Measurements from ENCODE around the gene CERS1.
A peak's percentile ranks its signal among the peaks of the same experiment; 100 is the strongest.

The CERS1 gene

GRCh38 chr19:18898607-18899408 lies 2.9 kb upstream of the CERS1 start:
- DNase-seq (ENCODE audit: low spot score) = no peak

- DNase-seq (ENCODE audit: low spot score) = no peak
Observed at GRCh38 chr19:18898081-18898606, 2.2 kb upstream of the CERS1 start.

DNA sequence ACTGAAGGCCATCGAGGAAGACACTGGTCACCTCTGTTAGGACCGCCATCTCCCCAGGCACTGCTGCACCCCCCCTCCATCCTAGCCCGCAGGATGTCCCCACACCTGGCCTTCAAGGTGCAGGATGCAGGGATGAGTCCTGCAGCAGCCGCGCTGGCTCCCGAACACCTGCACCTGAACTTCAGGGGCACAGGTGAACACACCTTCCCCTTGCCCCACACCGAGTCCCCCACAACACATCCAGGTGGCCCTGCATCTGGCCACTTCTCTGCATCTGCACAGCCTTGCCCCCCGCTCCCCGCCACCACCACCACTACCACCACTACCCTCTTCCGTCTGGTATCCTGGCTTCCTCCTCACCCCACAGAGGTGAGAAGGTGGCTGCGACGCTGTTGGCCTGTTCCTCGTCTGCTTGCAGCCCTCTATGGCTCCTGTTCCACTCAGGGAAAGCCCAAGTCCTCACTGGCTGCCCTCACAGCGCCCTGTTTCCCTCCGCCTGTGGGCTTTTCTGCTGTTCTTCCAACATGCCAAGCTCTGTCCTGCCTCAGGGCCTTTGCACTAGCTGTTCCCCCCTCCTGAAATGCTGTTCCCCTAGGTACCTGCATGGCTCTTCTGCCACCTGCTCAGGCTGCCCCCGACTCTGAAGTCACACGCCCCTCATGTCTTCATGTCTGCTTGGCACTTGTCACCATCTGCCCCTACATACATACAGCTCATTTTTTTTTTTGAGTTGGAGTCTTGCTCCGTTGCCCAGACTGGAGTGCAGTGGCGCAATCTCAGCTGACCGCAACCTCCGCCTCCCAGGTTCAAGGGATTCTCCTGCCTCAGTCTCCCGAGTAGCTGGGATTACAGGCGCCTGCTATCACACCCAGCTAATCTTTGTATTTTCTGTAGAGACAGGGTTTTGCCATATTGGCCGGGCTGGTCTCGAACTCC lies 1.4 kb upstream of the CERS1 start:
- DNase-seq (ENCODE audit: low spot score) = no peak

DNA sequence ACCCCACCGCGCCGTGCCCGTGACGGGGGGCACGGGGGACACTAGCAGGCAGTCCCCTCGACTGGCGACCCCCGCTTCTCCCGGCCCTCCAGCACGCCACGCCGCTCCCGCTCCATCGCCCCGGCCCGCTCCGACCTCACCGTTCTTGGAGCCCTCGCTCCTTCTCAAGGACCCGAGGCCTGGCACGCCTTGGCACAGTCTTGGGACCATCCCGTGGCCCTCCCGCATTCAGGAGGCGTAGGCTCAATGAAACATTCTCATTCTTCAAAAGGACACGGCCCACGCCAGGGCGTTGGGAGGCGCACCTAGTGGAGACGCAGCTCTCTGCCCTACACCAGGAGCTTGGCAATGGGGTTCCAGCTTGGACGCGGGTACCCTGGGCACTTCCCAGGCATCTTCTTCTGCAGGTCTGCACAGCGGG lies 473 bp upstream of the CERS1 start:
- DNase-seq (ENCODE audit: low spot score) = no peak

- DNase-seq (ENCODE audit: low spot score) = peak; percentile 58
Observed at GRCh38 chr19:18895038-18895823, 727 bp downstream of the CERS1 start.

DNA sequence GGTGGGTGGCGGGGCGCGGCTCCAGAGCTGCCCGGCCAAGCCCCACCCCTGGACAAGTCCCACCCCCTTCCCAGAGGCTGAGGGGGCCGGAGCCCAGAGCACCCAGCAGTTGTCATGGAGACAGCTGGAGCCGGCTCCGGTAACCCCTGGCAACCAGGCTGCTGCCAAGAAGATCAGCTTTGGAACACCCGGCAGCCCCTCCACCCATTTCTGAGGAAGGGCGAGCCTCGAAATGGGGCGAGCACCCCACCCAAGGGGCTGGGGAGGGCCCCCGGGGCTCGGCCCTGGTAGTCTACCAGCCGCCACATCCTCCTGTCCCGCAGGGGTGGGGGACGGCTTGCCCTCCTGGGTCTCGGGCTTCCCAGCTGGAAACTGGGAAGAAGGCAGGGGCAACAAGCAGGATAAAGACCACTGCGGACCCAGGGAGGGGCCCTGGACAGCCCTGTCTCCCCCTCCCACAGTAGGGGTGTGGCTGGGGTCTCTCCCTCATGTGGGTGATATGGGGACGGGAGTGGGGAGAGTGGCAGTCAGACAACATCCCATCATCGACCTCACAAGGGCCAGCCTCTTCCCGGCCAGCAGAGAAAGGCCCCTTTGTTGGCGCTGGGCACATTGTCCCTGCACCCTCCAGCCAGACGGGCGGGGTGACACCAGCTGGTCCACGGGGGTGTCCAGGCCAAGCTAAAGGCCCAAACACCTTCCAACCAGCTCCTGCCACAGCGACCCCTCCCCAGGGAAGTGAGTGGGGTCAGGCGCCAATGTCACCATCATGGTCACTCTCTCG lies 1.5 kb downstream of the CERS1 start:
- peak; percentile 76 for DNase-seq (ENCODE audit: low spot score)

GRCh38 chr19:18893587-18894253 lies 2.2 kb downstream of the CERS1 start:
- no peak for DNase-seq (ENCODE audit: low spot score)

GRCh38 chr19:18889949-18890745 lies 5.8 kb downstream of the CERS1 start:
- no peak for DNase-seq (ENCODE audit: low spot score)

- DNase-seq (ENCODE audit: low spot score) = no peak
Observed at GRCh38 chr19:18886972-18887371, 9.0 kb downstream of the CERS1 start.

GRCh38 chr19:18883526-18884304 lies 12.2 kb downstream of the CERS1 start:
- DNase-seq (ENCODE audit: low spot score) = no peak

DNA sequence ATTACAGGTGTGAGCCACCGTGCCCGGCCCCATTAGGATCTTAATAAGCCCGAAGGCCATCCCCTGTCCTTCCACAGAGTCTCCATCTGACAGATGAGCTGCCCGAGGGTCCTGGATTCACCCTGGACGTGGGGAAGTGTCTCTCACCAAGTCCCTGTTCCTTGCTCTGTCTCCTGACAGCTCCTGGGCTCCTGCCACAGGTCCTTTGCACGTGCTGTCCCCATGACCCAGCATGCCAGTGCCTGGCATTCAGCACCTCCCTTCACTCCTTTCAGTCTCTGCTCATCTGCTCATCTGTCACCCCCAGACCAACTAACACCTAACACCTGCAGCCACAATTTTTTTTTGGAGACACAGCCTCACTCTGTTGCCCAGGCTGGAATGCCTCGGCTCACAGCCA lies 14.5 kb downstream of the CERS1 start:
- DNase-seq (ENCODE audit: low spot score) = no peak

DNA sequence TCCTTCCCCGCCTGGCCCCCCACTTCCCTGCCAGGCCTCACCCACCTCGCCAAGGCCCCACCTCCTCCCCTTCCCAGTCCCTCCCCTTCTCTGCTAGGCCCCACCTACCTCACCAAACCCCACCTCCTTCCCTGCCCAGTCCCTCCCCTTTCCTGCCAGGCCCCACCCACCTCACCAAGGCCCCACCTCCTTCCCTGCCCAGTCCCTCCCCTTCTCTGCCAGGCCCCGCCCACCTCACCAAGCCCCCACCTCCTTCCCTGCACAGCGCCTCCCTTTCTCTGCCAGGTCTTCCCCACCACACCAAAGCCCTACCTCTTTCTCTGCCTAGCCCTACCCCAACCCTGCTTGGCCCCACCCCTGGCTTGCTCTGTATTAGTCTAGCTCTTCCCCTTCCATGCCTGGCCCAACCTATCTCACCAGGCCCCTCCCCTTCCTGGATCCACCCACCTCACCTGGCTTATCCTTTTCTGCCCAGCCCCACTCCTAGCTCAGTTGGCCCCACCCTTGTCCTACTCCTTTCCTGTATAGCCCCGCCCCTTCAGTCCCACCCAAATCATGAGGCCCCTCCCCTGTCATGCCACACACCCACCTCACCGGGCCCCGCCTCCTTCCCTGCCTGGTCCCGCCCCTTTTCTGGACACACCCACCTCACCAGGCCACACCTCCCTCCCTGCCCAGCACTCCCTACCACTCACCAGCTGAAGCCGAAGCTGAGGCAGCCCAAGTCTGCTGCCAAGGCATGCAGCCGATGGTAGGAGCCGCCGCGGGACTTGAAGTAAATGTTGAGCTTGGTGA lies 16.2 kb downstream of the CERS1 start:
- DNase-seq (ENCODE audit: low spot score) = peak; percentile 49

- no peak for DNase-seq (ENCODE audit: low spot score)
Observed at GRCh38 chr19:18878858-18879578, 16.9 kb downstream of the CERS1 start.

DNA sequence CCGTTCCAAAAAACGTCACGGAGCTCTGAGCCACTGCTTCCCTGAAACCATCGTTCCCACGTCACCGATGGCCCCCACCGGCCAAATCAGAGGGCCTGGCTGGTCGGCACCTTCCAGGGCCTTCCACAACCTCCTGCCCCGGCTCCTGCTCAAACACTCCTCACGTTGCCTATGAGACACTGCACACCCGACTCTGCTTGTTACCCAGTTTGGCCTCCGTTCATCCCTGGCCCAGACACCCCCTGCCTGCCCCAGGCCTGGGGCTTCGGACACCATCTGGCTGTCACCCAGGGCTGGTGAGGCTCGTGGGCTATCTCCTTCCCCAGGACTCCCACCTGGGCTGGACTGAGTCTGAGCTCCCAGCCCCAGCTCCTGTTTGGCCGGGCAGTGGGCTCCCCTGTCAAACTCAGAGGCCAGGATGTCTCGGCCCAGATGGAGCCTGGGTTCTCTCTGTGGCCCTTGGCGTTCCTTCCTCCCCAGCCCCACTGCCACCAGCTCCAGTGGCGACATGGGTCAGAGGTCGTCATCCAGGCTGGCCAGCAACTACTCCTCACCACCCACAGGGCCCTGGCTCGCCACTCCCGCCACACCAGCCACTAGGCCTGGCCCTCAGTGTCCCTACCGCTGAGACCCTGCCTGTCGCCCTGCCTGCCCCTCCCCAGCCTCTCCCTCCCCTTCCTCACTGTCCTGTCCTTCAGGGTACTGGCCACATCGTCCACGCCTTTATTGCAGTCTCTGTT lies 17.7 kb downstream of the CERS1 start:
- no peak for DNase-seq (ENCODE audit: low spot score)

DNA sequence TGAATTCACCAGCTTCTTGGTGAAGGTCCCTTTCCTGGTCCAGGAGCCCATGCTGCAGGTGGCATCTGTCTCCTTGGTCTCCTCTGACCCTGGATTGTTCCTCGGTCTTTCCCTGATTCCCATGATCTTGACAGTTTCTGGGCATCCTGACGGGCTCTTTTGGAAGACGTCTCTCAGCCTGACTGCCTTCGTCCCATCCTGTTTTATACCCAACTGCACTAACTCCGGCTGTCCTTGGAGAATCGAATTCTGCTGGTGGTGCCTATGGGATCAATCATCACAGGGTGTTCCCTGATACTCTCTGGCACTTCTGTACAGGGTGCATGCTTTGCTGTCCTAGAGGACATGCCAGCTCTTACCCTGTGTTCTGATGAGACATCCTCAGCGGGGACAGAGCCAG lies 19.1 kb downstream of the CERS1 start:
- no peak for DNase-seq (ENCODE audit: low spot score)

DNA sequence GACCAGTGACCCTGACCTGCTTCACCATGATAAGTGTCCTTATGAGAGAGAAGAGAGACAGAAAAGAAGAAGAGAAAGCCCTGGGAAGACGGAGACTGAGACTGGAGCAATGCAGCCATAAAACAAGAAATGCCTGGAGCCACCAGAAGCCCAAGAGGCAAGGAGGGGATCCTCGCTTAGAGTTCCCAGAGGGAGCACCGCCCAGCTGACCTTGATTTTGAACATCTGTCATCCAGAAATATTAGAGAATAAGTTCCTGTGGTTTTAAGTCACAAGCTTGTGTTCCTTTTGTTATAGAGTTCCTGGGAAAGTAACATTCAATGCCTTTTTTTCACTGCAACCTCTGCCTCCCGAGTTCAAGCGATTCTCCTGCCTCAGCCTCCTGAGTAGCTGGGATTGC lies 20.2 kb downstream of the CERS1 start:
- DNase-seq (ENCODE audit: low spot score) = no peak

- DNase-seq (ENCODE audit: low spot score) = no peak
Observed at GRCh38 chr19:18871543-18871942, 24.4 kb downstream of the CERS1 start.
